H7 (cell line): ENCODE data around the gene C14orf93. TPM values are rescaled to one million over a fixed set of nuclear protein-coding genes. Genes with fewer than 3 reads are reported as not detected.
"Not testable (repeated sequence)": the region's sequence is repeated elsewhere in the genome, so short reads cannot be mapped to it uniquely, and the experiment has no call there.

Experiments
- DNase-seq: peaks from one replicate; pipeline ENCODE4 v3.0.0; 2012
- H3K27me3 ChIP-seq: 2 replicates; pipeline ENCODE4 v1.6.0; 2011; ENCODE audit warnings: mild to moderate bottlenecking, low read length; ENCODE audit not compliant: control insufficient read depth, insufficient read depth
- H3K36me3 ChIP-seq: replicated peaks from 2 replicates; pipeline ENCODE4 v1.5.1; 2011; ENCODE audit warnings: low read length; ENCODE audit not compliant: control insufficient read depth, insufficient read depth
- H3K4me3 ChIP-seq: 2 replicates; pipeline ENCODE4 v1.5.1; 2011; ENCODE audit warnings: low read depth, mild to moderate bottlenecking, control low read depth, low read length, moderate library complexity; ENCODE audit not compliant: insufficient read depth
- total RNA-seq: library from RNA; depleted of rRNA; stranded (reverse); fragments of >200 nt; shearing (Covaris generic); gene quantifications from 2 replicates; pipeline ENCODE4 v1.2.3, GENCODE V29; 2014; rRNA removed

Gene C14orf93
- total RNA-seq, 1 experiment from 2014 or later = 13.2 TPM

- not testable (repeated sequence) for DNase-seq, H3K36me3 ChIP-seq, H3K27me3 ChIP-seq, H3K4me3 ChIP-seq
Measured at GRCh38 chr14:22965916-22966782, 43.8 kb downstream of the C14orf93 start.

- no peak for DNase-seq
- no peak overlapping the region for H3K4me3 ChIP-seq
- H3K27me3 ChIP-seq = no peaks in the 10 kb centered on the region
- no peaks in the 10 kb centered on the region for H3K36me3 ChIP-seq
Measured at GRCh38 chr14:22962061-22962676, 47.8 kb downstream of the C14orf93 start.

DNA sequence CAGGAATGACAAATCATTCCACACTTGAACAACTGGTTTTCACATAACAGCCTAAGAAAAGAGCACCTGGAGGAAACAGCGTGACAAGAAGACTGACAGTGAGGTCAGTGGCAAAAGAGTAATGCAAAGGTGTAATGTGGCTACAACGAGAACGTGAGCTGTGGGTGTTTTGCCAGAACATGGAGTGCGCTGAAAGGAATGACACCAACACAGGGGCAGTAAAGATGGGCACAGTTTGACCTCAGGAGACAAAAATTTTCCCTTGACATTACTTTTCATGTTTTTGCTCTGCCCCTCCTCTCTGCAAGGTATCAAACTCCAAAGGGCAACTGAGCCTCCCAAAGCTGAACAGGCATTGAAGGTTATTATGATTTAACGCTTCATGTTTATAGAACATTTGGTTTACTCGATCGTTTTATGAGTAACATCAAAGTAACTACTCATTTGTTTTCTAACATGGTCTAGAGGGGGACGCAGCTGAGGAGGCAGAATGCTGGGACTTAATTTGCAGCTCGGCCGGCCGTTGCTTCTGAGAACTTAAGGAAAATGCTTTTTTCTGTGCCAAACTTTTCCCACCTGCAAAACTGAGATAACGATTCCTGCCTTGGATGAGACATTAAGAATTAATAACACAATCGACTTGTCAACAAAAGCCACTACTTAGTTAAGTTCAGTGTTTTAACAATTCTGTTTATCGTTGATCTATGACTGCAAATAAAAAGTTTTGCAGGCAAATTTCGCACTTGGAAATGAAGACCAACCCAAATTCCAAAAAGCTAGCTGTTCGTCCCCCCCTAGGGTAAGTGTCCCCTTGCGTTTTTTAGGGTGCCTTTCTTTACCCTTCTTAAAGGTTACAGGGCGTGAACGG, 54.0 kb downstream of the C14orf93 start:
- H3K27me3 ChIP-seq = no peaks in the 10 kb centered on the region
- peak overlapping the region; percentile 73 for H3K4me3 ChIP-seq
- H3K36me3 ChIP-seq = peaks cover 4% of the 10 kb centered on the region
- DNase-seq = no peak

GRCh38 chr14:22952418-22952817, 57.5 kb downstream of the C14orf93 start:
- no peak for DNase-seq
- Histone ChIP-seq H3K27me3 (no peaks in the 10 kb centered on the region), H3K36me3 (peaks cover 9% of the 10 kb centered on the region), H3K4me3 (no peak overlapping the region)

DNA sequence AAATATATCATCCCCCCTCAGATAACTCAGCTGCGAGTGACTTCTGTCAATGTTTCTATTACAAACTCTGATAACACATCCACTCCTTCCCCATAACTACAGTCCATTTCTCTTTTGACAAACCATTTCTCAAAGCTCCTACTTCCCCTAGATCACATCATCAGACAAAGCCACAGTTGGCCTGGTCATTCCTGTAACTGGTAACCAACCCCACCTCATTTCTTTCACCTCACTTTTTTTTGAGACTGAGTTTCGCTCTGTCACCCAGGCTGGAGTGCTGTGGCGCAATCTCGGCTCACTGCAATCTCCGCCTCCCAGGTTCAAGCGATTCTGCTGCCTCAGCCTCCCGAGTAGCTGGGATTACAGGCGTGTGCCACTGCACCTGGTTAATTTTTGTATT, 58.1 kb downstream of the C14orf93 start:
- H3K4me3 ChIP-seq = not testable (repeated sequence)
- peaks cover 13% of the 10 kb centered on the region for H3K36me3 ChIP-seq

GRCh38 chr14:22945642-22946041, 64.3 kb downstream of the C14orf93 start:
- Histone ChIP-seq H3K27me3 (no peaks in the 10 kb centered on the region), H3K4me3 (no peak overlapping the region), H3K36me3 (peaks cover 11% of the 10 kb centered on the region)
- DNase-seq = no peak

More for the DNA sequence above, 58.1 kb downstream of the C14orf93 start:
- DNase-seq, H3K27me3 ChIP-seq: not testable (repeated sequence)

GRCh38 chr14:22939684-22940083, 70.3 kb downstream of the C14orf93 start:
- Histone ChIP-seq H3K4me3 (no peak overlapping the region), H3K36me3 (no peaks in the 10 kb centered on the region; the same call in 1 of the 2 replicates), H3K27me3 (no peaks in the 10 kb centered on the region)
- DNase-seq = no peak

Other genes with a start within 250 kb of the C14orf93 start
- 192 and 227 TPM in 2 replicates for gene OXA1L, start 243.5 kb downstream of the C14orf93 start, total RNA-seq
- 5.7 and 8.3 TPM in 2 replicates for gene SLC7A7, start 194.7 kb downstream of the C14orf93 start, total RNA-seq
- 80.8 and 86.6 TPM in 2 replicates for gene MRPL52, start 180.3 kb downstream of the C14orf93 start, total RNA-seq
- gene MMP14, start 173.6 kb downstream of the C14orf93 start, total RNA-seq = 54.6 and 79.8 TPM in 2 replicates
- 9.5 and 19.3 TPM in 2 replicates for gene LRP10, start 138.4 kb downstream of the C14orf93 start, total RNA-seq
- 0.33 and 0.73 TPM in 2 replicates for gene REM2, start 126.9 kb downstream of the C14orf93 start, total RNA-seq
- gene RBM23, start 91.0 kb downstream of the C14orf93 start, total RNA-seq = 41.9 and 45.0 TPM in 2 replicates
- gene PRMT5, start 80.8 kb downstream of the C14orf93 start, total RNA-seq = 86.7 and 114 TPM in 2 replicates
- 96.5 and 104 TPM in 2 replicates for gene HAUS4, start 53.1 kb downstream of the C14orf93 start, total RNA-seq
- gene AJUBA, start 27.6 kb downstream of the C14orf93 start, total RNA-seq = 27.0 and 27.5 TPM in 2 replicates
- gene PSMB5, start 24.8 kb upstream of the C14orf93 start, total RNA-seq = 262 and 328 TPM in 2 replicates
- gene PSMB11, start 32.1 kb upstream of the C14orf93 start, total RNA-seq = not detected in 2 replicates
- 9.7 and 12.3 TPM in 2 replicates for gene CDH24, start 47.4 kb upstream of the C14orf93 start, total RNA-seq
- gene ACIN1, start 85.0 kb upstream of the C14orf93 start, total RNA-seq = 83.4 and 89.5 TPM in 2 replicates
- 73.7 and 97.8 TPM in 2 replicates for gene C14orf119, start 85.4 kb upstream of the C14orf93 start, total RNA-seq
- gene CIROP, start 94.8 kb upstream of the C14orf93 start, total RNA-seq = 0.42 TPM in 1 of 2 replicates, not detected in the other
- gene CEBPE, start 109.1 kb upstream of the C14orf93 start, total RNA-seq = 0.44 TPM in 1 of 2 replicates, not detected in the other
- 66.7 and 79.1 TPM in 2 replicates for gene SLC7A8, start 173.5 kb upstream of the C14orf93 start, total RNA-seq
- 0.24 TPM in 1 of 2 replicates, not detected in the other for gene RNF212B, start 227.8 kb upstream of the C14orf93 start, total RNA-seq